Measurements from ENCODE around the gene VGLL1.

DNA sequence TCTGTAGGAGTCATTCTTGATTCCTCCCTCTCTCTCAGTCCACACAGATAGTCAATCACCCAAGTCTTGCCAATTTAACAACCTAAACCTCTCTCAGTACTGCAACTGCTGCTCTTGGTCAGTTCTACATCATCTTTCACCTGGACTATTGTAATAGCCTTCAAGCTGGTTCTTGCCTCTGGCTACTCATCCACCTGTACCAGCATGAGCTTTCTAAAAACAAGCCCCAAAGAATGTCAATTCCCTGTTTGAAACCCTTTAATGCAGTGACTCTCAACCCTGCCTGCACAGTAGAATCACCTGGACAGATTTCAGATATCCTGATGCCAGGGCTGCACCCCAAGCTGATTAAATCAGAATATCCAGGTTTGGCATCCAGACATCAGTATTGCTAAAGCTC lies 48.3 kb downstream of the VGLL1 start:
- TF ChIP-seq, protein P1, sequence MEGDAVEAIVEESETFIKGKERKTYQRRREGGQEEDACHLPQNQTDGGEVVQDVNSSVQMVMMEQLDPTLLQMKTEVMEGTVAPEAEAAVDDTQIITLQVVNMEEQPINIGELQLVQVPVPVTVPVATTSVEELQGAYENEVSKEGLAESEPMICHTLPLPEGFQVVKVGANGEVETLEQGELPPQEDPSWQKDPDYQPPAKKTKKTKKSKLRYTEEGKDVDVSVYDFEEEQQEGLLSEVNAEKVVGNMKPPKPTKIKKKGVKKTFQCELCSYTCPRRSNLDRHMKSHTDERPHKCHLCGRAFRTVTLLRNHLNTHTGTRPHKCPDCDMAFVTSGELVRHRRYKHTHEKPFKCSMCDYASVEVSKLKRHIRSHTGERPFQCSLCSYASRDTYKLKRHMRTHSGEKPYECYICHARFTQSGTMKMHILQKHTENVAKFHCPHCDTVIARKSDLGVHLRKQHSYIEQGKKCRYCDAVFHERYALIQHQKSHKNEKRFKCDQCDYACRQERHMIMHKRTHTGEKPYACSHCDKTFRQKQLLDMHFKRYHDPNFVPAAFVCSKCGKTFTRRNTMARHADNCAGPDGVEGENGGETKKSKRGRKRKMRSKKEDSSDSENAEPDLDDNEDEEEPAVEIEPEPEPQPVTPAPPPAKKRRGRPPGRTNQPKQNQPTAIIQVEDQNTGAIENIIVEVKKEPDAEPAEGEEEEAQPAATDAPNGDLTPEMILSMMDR (IDR thresholded peaks at IDR 0.05), result no peak
- TF ChIP-seq, protein P2, sequence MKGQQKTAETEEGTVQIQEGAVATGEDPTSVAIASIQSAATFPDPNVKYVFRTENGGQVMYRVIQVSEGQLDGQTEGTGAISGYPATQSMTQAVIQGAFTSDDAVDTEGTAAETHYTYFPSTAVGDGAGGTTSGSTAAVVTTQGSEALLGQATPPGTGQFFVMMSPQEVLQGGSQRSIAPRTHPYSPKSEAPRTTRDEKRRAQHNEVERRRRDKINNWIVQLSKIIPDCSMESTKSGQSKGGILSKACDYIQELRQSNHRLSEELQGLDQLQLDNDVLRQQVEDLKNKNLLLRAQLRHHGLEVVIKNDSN (IDR thresholded peaks at IDR 0.05; ENCODE audit: borderline replicate concordance, low read depth), result no peak
- TF ChIP-seq SIN3A (IDR thresholded peaks at IDR 0.05; ENCODE audit: borderline replicate concordance, low read depth, low read length), result no peak
